AG08396 (cell line): ENCODE results near the gene PAQR7.
A peak's percentile ranks its signal among the peaks of the same experiment; 100 is the strongest.

ENCODE experiments used
- DNase-seq: peaks from one replicate; pipeline ENCODE4 v3.0.0; 2012; ENCODE audit warnings: low spot score, mixed read lengths

Gene PAQR7, protein sequence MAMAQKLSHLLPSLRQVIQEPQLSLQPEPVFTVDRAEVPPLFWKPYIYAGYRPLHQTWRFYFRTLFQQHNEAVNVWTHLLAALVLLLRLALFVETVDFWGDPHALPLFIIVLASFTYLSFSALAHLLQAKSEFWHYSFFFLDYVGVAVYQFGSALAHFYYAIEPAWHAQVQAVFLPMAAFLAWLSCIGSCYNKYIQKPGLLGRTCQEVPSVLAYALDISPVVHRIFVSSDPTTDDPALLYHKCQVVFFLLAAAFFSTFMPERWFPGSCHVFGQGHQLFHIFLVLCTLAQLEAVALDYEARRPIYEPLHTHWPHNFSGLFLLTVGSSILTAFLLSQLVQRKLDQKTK

GRCh38 chr1:25875154-25875855 lies at the start of gene PAQR7:
PAQR7 (minus strand) TSS chr1:25875708; CDS start chr1:25863839, 11,869 bp downstream.
- DNase-seq, result peak; percentile 88

GRCh38 chr1:25924454-25924853 lies 48.9 kb upstream of the PAQR7 start:
- DNase-seq, result no peak

DNA sequence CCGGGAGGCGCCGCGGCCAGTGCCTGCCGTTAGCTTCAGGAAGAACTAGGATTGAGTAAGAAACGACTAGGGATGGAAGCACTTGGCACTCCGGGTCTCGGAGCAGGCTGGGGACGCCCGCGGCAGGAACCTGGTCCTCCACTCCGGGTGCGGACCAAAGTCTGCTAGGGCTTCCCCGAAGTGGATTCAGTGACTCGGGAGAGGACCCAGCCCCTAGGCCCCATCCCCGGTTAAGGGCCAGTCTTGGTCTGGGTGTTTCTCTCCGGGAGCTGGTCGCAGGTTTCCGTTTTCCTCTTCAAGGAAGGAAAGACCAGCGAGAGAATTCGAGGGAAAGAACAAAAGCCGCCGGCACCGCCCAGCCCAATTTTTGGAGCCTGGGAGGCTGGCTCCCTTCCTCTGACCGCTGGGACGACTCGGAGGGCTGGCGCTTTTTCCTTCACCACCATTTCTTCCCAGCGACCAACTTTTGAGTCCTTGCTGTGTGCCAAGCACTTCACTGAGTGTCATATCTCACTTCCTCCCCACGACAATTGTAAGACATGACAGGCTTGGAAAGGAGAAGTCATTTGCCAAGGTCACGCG lies 47.6 kb upstream of the PAQR7 start:
- peak; percentile 53 for DNase-seq

DNA sequence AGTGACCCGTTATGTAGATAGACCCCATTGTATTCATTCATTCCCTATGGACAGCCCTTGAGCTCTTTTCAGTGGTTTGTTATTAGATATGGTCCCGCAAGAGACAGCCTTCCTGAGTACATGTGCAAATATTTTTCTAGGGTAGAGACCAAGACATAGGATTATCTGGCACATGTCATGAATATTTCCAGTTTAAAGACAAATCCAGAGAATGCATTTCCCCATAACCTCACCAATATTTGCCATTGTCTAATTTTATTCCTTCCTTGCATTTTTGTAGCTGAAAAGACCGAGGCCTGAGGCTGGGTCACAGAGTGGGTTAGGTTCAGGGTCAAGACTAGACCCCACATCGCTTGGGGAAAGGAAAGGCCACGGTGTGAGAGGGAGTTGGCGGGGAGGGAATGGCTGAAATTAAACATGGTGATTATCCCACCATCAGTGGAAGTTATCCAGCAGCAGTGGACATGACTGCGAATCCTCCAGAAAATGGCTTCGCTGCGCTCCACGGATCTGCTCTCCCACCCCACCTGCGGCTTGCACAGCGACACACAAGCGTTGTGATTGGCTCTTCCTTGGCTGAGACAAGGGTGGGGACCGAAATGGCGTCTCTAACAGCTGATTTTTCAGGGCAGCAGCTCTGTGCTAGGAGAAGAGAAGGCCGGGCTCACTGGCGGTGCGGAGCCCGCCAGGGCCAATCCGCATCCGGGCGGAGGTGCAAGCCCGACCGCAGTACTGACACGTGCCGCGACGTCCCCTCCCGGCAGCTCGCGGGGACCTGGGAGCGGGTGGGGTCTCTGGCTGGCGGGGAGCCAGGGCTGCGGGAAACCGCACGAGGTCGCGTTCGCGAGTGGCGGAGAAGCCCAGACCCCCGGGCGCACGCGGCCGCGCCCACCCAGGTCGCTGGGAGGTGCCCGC lies 46.8 kb upstream of the PAQR7 start:
- DNase-seq, result peak; percentile 27

DNA sequence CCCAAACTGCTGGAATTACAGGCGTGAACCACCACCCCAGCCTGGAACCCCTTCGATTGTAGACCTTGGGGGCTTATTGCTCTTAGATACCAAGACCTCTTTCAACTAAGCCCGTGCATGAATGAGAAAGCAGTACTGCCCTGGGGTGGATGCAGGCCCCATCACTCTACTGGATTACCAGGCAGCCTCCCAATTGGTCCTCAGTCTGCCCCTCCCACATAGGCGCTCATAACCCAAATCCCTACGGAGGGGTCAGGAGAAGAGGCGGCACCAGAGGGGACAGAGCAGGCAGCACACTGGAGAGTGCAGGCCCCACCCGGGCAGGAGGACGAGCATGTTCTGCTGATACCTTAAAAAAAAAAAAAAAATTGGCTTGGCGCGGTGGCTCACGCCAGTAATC lies 43.1 kb upstream of the PAQR7 start:
- DNase-seq, result no peak

GRCh38 chr1:25917996-25918395 lies 42.5 kb upstream of the PAQR7 start:
- DNase-seq, result no peak

DNA sequence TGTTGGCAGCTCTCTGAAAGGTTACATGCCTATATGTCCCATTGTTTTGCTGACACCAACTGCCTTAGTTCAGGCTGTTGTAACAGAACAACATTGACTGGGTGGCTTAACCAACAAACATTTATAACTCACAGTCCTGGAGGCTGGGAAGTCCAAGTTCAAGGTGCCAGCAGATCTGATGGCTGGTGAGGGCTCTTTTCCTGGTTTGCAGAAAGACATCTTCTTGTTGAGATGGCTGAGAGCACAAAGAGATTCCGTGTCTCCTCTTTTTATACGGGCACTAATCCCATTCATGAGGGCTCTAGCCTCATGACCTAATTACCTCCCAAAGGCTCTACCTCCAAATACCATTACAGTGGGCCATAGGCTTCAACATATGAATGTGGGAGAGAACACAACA lies 41.0 kb upstream of the PAQR7 start:
- no peak for DNase-seq

DNA sequence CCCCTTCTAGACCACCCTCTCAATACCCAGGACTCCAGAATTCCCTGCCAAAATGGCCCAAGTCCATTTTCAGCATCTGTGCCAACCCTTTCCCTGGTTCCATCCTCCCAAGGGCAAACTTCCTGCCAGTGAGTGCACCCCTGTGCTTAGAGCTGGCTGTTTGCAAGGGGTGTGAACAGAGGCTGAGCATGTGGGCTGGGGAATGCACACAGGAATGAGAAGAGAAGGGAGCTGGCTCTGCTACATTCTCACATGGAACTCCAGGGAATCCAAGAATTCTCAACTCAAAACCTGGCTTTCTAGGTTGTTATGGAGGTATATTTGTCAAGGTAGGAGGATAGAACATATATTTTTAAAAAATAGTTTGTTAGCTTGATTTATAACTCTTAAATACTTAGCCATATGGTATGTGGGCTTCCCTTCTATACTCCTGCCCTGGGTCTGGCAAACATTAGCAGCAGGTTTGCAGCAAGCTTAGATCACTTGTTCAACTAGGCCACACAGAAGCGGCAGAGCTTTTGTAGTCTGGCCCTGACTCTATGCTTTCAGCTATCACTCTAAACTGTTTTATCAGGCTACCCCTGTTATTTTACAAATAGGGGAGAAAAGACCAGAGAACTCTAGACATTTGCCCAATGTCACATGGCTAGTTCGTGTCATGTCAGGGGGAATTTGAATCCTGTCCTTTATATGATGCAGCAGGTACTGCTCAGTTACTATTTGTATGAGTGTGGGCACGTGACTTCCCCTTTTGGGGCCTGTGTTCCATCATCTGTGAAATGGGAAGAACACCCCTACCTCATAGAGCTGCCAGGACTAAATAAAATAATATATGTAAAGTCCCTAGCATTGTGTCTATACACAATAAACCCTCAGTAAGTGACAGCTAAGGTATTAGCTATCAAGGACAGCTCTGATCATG lies 38.8 kb upstream of the PAQR7 start:
- no peak for DNase-seq

DNA sequence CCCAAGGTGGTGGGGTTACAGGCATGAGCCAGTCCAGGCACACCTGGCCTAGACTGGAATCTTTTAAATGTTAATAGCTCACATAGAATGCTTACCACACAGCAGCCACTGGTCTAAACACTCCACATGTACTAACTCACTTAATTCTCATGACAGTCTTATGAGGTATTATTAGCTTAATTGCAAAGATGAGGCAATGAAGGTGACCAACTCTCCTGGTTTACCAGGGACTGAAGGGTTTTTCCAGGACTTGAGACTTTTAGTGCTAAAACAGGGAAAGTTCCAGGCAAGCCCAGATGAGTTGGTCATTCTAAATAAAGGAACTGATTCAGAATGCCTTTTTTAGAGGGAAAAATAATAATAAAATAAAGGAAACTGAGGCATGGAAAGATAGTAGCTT lies 37.7 kb upstream of the PAQR7 start:
- DNase-seq, result no peak

GRCh38 chr1:25912076-25912831 lies 36.7 kb upstream of the PAQR7 start:
- peak; percentile 68 for DNase-seq

- DNase-seq, result no peak
Measured at GRCh38 chr1:25911162-25911561, 35.7 kb upstream of the PAQR7 start.

DNA sequence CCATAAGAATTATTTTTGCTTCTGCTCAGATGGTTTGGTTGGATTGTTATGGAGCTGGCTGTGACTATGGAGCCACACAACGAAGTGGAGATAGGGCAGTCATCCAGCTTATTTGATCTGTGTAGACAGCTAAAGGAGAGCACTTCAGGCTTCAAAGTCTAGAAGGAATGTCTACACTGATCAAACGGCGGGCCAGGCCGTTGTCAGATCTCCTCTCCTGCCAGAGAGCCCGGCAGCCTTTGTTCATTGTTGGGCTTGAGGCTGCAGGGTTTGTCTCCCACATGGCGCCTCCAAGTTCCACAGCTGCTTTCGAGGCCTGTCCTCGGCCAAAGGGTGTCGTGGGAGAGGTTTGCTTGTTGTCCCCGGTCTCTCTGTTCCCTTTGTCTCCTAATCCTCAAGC lies 33.5 kb upstream of the PAQR7 start:
- no peak for DNase-seq

DNA sequence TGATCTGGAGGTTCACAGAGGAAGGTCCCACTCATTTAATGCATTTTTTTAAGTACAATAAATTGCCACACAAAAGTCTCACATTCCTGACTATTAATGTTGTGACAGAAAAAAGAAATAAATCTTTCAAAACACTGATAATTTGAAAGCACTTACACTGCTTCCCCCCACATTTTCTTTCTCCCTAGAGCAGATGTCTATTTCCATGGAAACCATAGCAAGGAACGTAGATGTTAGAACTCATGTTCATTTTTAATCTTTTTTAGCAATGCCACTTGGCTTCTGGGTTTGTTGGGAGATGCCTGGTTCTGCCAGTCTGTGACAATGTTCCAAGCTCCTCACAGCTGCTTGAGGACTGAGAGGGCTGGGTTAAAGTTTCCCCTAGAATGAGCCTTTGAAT lies 32.7 kb upstream of the PAQR7 start:
- no peak for DNase-seq

GRCh38 chr1:25907601-25908000 lies 32.1 kb upstream of the PAQR7 start:
- no peak for DNase-seq

GRCh38 chr1:25906644-25907300 lies 31.3 kb upstream of the PAQR7 start:
- no peak for DNase-seq

DNA sequence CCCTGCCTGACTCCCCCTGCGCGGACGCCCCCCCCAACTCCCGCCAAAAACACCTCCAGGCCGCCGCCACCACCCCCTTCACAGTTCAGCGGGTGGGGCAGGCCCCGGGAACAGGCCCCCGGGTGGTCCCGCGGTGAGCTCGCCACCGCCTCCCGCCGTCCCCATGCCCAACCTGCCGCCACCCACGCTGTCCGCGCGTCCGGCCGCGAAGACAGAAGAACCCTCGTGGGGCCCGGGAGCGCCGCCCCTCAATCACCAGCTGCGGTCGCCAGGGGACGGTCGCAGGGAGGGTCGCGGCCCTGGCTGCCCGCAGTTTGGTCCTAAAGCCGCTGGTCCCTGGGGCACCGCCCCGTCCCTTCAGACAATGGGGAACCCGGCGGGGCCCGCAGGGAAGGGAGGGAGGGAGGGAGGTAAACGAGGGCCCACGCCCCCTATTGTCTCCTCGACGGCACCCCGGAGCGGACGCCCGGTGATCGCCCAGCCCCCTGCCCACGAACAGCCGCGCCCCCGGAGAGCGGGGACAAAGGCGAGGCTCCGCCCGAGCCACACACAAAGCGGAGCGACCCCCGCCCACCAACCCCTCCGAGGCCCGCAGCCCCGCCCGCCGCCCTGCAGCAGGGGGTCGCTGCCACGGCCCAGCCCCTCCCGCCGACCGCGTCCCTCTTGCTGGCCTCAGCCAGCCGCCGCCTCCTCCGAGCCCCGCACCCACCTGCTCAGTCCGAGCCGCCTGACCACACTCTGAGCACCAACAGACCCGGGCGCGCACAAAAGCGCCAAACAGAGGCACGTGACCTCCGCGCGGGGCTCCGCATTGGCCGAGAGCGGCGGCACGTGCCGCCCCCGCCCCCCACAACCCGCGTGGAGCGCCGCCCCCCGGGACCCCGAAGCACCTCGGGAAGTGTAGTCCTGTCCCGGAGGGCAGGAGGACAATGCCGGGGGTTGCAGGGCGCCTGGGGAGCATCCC lies 30.5 kb upstream of the PAQR7 start, which contains the start of gene STMN1:
Gene STMN1, minus strand, starts transcription at position 740 of the 964 bp plus-strand sequence. CDS start 1,743 bp downstream, outside the sequence.
- peak; percentile 93 for DNase-seq

- DNase-seq, result peak; percentile 97
Measured at GRCh38 chr1:25904943-25905679, 29.6 kb upstream of the PAQR7 start.

DNA sequence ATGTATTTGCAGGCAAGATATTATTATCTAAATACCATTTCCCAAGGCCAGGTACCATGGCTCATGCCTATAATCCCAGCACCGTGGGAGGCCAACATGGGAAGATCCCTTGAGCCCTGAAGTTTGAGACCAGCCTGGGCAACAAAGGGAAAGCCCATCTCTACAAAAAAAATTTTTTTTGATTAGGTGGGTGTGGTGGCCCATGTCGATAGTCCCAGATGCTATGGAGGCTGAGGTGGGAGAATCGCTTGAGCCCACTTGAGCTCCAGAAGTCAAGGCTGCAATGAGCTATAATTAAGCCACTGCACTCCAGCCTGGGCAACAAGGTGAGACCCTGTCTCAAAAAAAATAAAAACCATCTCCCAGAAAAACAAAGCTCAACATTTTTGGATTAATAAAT lies 28.5 kb upstream of the PAQR7 start:
- no peak for DNase-seq
